HEK293T (cell line): Measurements from ENCODE around the gene VPS9D1.

Experiments used
- CTCF ChIA-PET: fragments of 350-600 bp; formaldehyde crosslinking; extraction: SDS; loops from one replicate; lab custom pipeline; 2021; ENCODE audit warnings: antibody characterized with exemption, inconsistent platforms; lab: Yijun Ruan, JAX
- POLR2A ChIA-PET: fragments of 350-600 bp; formaldehyde crosslinking; extraction: SDS; loops from one replicate; lab custom pipeline; 2020; ENCODE audit warnings: antibody characterized with exemption, inconsistent platforms; lab: Yijun Ruan, JAX
- DNase-seq: peaks from one replicate; pipeline ENCODE4 v3.0.0; 2012; ENCODE audit warnings: mixed read lengths; ENCODE audit errors: extremely low spot score
- ARNT ChIP-seq: fragments of 450-650 bp; IDR thresholded peaks from 2 replicates; pipeline ENCODE4 v1.6.1; 2017; ENCODE audit warnings: mild to moderate bottlenecking
- BHLHE40 ChIP-seq: fragments of 450-650 bp; IDR thresholded peaks from 2 replicates; pipeline ENCODE4 v1.6.1; 2016; ENCODE audit warnings: mild to moderate bottlenecking, moderate library complexity, borderline replicate concordance
- CTBP1 ChIP-seq: fragments of 450-650 bp; IDR thresholded peaks from 2 replicates; pipeline ENCODE4 v1.6.1; 2016; ENCODE audit warnings: borderline replicate concordance
- ELF4 ChIP-seq: fragments of 450-650 bp; IDR thresholded peaks from 2 replicates; pipeline ENCODE4 v1.6.1; 2017; ENCODE audit warnings: antibody characterized with exemption
- FOXA1 ChIP-seq: fragments of 450-650 bp; IDR thresholded peaks from 2 replicates; pipeline ENCODE4 v1.6.1; 2016; ENCODE audit warnings: mild to moderate bottlenecking
- FOXK2 ChIP-seq: fragments of 450-650 bp; IDR thresholded peaks from 2 replicates; pipeline ENCODE4 v1.6.1; 2016; ENCODE audit warnings: mild to moderate bottlenecking
- FOXM1 ChIP-seq: fragments of 450-650 bp; IDR thresholded peaks from 2 replicates; pipeline ENCODE4 v1.6.1; 2017; ENCODE audit warnings: mild to moderate bottlenecking, borderline replicate concordance
- HDGF ChIP-seq: fragments of 450-650 bp; IDR thresholded peaks from 2 replicates; pipeline ENCODE4 v1.6.1; 2017; ENCODE audit warnings: antibody characterized with exemption, borderline replicate concordance
- L3MBTL2 ChIP-seq: fragments of 450-650 bp; conservative IDR thresholded peaks from 2 replicates; pipeline ENCODE4 v1.6.1; 2016; ENCODE audit warnings: mild to moderate bottlenecking
- LEF1 ChIP-seq: fragments of 450-650 bp; IDR thresholded peaks from 2 replicates; pipeline ENCODE4 v1.6.1; 2017; ENCODE audit warnings: mild to moderate bottlenecking, borderline replicate concordance
- NFRKB ChIP-seq: fragments of 450-650 bp; IDR thresholded peaks from 2 replicates; pipeline ENCODE4 v1.6.1; 2016; ENCODE audit warnings: mild to moderate bottlenecking, moderate library complexity
- SP1 ChIP-seq: fragments of 450-650 bp; IDR thresholded peaks from 2 replicates; pipeline ENCODE4 v1.6.1; 2017
- SUZ12 ChIP-seq: fragments of 450-650 bp; IDR thresholded peaks from 2 replicates; pipeline ENCODE4 v1.6.1; 2016; ENCODE audit warnings: mild to moderate bottlenecking
- TARDBP ChIP-seq: fragments of 450-650 bp; IDR thresholded peaks from 2 replicates; pipeline ENCODE4 v1.6.1; 2016
- ZNF384 ChIP-seq: fragments of 450-650 bp; IDR thresholded peaks from 2 replicates; pipeline ENCODE4 v1.6.1; 2016
- TF ChIP-seq, protein P1 (sequence below): fragments of 450-650 bp; IDR thresholded peaks from 2 replicates; pipeline ENCODE4 v1.6.1; 2016

The VPS9D1 gene

DNA sequence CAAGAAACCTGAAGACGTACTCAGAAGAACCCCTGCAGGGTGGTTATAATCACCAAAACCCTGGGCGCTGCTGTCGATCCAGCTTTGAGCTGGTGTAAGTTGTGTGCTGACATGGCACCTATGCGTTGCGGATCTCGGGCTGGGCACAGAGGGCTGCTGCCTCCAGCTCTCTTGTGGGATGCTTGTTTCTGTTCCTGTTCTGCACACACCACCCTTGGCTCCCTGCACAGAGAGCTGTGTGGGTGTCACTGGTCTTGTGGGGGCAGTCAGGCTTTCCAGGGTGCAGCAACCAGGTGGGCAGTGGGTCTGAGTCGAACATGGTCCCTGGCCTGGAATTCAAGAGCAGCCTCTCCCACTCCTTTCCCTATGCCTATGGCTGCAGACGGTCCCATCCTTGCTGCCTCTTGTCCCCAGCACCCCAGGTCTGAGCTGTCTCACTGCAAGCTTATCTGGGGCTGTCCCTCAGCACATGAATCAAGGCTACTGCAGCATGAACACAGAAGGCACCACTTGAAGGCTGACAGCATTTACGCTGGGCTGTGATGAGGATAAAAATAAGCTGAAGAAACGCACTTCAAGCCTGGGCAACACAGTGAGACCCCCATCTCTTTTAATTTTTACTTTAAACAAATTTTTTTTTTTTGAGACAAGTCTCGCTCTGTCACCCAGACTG is 20.8 kb upstream of the VPS9D1 start:
- TF ChIP-seq SP1 (no peak), LEF1 (no peak), HDGF (no peak)
- POLR2A ChIA-PET = interaction anchor here (0.9 kb wide), 1 partner anchor 9 kb away, joined by 3 read pairs; no protein-coding TSS in a partner anchor
- no peak for DNase-seq
- CTCF ChIA-PET = interaction anchor here (1.2 kb wide), 1 partner anchor 35 kb away, joined by 4 read pairs; no protein-coding TSS in a partner anchor

DNA sequence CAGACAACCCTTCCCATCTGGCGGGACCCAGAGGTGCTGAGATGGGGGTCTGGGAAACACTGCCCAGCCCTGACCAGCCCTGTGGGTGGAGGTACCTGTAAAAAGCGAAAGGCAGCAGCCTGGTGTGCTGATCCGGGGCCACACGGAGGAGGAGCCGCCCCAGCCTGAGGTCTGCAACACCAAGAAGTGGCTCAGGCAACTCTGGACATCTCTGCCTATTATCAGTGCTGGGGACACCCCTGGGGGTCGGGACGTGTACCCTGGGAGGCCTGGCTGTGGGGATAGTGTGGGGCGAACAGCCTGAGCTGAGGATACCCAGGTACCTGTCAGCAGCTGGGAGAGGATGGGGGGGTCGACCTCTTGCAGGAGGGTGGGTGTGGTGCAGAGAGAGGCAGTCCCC is 18.7 kb upstream of the VPS9D1 start:
- no peak for DNase-seq
- no peak for TF ChIP-seq FOXK2
- no peak for TF ChIP-seq L3MBTL2
- TF ChIP-seq LEF1 = no peak
- no peak for TF ChIP-seq HDGF
- TF ChIP-seq ELF4 = no peak
- TF ChIP-seq FOXM1 = no peak
- no peak for TF ChIP-seq ZNF384
- TF ChIP-seq NFRKB = no peak
- no peak for TF ChIP-seq SUZ12
- TF ChIP-seq, protein P1, sequence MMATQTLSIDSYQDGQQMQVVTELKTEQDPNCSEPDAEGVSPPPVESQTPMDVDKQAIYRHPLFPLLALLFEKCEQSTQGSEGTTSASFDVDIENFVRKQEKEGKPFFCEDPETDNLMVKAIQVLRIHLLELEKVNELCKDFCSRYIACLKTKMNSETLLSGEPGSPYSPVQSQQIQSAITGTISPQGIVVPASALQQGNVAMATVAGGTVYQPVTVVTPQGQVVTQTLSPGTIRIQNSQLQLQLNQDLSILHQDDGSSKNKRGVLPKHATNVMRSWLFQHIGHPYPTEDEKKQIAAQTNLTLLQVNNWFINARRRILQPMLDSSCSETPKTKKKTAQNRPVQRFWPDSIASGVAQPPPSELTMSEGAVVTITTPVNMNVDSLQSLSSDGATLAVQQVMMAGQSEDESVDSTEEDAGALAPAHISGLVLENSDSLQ = no peak
- no peak for TF ChIP-seq CTBP1
- ChIA-PET CTCF (interaction anchor here (0.9 kb wide), 1 partner anchor 33 kb away, joined by 3 read pairs; no protein-coding TSS in a partner anchor), POLR2A (interaction anchor here (1.3 kb wide), 1 partner anchor 33 kb away, joined by 4 read pairs; no protein-coding TSS in a partner anchor)

DNA sequence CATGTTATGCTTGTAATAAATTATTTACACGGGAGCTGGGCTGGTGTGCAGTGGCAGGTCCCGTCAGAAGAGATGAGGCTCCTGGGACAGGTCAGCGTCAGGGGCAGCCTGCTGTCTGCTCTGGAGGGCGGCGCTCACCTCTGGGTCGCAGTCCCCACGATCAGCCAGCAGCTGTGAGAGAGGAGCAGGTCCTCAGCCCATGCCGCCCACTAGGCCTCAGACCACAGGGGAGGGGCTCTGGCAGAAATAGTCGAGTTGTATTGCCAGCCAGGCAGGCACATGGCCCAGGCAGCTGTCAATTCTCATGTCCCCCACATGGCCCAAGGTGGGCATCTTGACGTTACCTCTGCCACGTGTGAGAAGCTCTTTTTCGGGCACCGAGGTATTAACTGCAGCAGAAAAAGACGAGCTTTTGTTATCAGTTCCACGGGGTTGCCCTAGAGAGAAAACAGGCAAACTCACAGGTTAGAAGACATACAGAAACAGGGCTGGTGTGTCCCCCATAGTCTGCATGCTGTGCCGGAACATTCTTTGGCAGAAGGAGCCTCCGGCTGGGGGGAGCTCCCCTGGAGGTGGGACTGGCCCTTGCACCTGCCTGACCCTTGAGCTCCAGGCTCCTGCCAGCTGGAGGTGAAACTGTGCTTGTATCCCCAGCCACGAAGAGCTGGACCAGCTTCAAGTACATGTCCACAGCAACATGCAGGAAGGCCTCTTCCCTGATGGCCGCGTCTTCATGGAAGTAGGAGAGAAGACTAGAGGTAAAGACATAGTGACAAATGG is 18.0 kb upstream of the VPS9D1 start:
- no peak for DNase-seq
- TF ChIP-seq, protein P1 = no peak
- TF ChIP-seq ELF4 = no peak
- TF ChIP-seq FOXM1 = no peak
- TF ChIP-seq ARNT = no peak
- TF ChIP-seq CTBP1 = no peak
- ChIA-PET POLR2A (interaction anchor here (1.3 to 1.4 kb wide), 2 partner anchors 10 to 33 kb away, joined by 3 to 4 read pairs; no protein-coding TSS in a partner anchor), CTCF (interaction anchor here (0.9 kb wide), 1 partner anchor 33 kb away, joined by 3 read pairs; no protein-coding TSS in a partner anchor)

DNA sequence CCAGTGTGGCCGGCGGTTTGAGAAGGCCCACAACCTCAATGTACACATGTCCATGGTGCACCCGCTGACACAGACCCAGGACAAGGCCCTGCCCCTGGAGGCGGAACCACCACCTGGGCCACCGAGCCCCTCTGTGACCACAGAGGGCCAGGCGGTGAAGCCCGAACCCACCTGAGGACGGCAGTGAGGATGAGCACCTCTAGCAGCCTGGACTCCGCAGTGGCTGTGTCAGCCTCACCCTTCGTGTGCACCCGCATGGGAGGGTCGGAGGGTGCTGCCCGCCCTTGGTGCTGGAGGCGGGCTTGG is 17.3 kb upstream of the VPS9D1 start:
- DNase-seq = no peak
- CTCF ChIA-PET = no interaction called here
- POLR2A ChIA-PET = interaction anchor here (1.4 kb wide), 1 partner anchor 11 kb away, joined by 3 read pairs; no protein-coding TSS in a partner anchor
- no peak for TF ChIP-seq BHLHE40
- no peak for TF ChIP-seq SP1
- TF ChIP-seq CTBP1 = no peak
- TF ChIP-seq TARDBP = no peak
- no peak for TF ChIP-seq HDGF
- no peak for TF ChIP-seq ELF4
- TF ChIP-seq NFRKB = no peak

DNA sequence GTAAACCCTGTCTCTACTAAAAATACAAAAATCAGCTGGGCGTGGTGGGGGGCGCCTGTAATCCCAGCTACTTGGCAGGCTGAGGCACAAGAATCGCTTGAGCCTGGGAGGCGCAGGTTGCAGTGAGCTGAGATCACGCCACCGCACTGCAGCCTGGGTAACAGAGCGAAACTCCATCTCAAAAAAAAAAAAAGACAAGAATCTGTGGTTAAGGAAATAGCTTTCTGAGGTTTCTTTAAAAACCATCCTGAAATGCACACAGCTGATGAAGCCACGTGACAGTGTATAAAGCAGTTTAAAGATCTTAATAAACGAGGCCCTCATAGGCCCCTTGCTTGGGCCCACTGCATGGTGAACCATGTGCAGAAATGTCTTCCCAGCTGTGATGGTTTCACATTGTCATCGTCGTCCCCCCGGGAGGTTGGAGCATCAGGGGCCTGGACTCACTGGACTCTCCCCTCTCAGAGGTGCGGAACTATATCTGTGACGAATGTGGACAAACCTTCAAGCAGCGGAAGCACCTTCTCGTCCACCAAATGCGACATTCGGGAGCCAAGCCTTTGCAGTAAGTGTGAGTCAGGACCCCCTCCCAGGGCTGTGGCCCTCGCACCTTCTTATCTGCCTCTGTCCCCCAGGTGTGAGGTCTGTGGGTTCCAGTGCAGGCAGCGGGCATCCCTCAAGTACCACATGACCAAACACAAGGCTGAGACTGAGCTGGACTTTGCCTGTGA is 16.8 kb upstream of the VPS9D1 start:
- CTCF ChIA-PET = no interaction called here
- no peak for TF ChIP-seq FOXA1
- TF ChIP-seq L3MBTL2 = no peak
- TF ChIP-seq SUZ12 = no peak
- TF ChIP-seq ZNF384 = no peak
- no peak for TF ChIP-seq LEF1
- TF ChIP-seq BHLHE40 = no peak
- no peak for TF ChIP-seq ELF4
- TF ChIP-seq CTBP1 = no peak
- TF ChIP-seq TARDBP = no peak
- TF ChIP-seq FOXK2 = no peak
- TF ChIP-seq HDGF = no peak
- no peak for TF ChIP-seq SP1
- no peak for TF ChIP-seq NFRKB
- TF ChIP-seq, protein P1 = no peak
- POLR2A ChIA-PET = interaction anchor here (1.4 kb wide), 1 partner anchor 11 kb away, joined by 3 read pairs; no protein-coding TSS in a partner anchor
- no peak for DNase-seq

DNA sequence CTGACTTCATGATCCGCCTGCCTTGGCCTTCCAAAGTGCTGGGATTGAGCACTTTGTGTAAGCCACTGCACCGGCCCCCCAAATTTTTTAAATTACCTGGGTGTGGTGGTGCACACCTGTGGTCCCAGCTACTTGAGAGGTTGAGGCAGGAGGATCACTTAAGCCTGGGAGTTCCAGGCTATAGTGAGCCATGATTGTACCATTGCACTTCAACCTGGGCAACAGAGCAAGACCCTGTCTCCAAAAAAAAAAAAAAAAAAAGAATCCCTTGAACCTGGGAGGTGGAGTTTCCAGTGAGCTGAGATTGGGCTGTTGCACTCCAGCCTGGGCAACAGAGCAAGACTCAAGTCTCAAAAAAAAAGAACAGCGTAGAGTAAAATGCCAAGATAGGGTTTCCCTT is 15.9 kb upstream of the VPS9D1 start:
- no peak for TF ChIP-seq HDGF
- TF ChIP-seq CTBP1 = no peak
- TF ChIP-seq BHLHE40 = no peak
- no peak for TF ChIP-seq TARDBP
- TF ChIP-seq SP1 = no peak
- TF ChIP-seq NFRKB = no peak
- TF ChIP-seq ELF4 = no peak
- TF ChIP-seq FOXA1 = no peak
- no peak for TF ChIP-seq ARNT
- ChIA-PET CTCF (interaction anchor here (0.7 kb wide), 1 partner anchor 186 kb away, joined by 6 read pairs; the partner anchor contains the start of gene TUBB3), POLR2A (no interaction called here)
- no peak for DNase-seq
